H9 (cell line): Measurements from ENCODE around the gene NEUROD6. TPM values are rescaled to one million over a fixed set of nuclear protein-coding genes. Genes with fewer than 3 reads are reported as not detected.

Source experiments
- DNase-seq: peaks from one replicate; pipeline ENCODE4 v3.0.0-alpha.2; 2017
- H2AFZ ChIP-seq: one replicate; pipeline ENCODE4 v1.6.1; 2013; ENCODE audit warnings: mild to moderate bottlenecking, low read length, control low read depth, moderate library complexity
- H2AK5ac ChIP-seq: 2 replicates; pipeline ENCODE4 v1.6.1; 2013; ENCODE audit warnings: low read length, control low read depth, mixed read lengths; ENCODE audit not compliant: insufficient read length
- H2BK120ac ChIP-seq: one replicate; pipeline ENCODE4 v1.6.1; 2013; ENCODE audit warnings: low read depth, mild to moderate bottlenecking, low read length, control low read depth, inconsistent platforms; ENCODE audit not compliant: poor library complexity, severe bottlenecking
- H2BK12ac ChIP-seq: 2 replicates; pipeline ENCODE4 v1.6.1; 2013; ENCODE audit warnings: low read length, control low read depth, mixed read lengths, low read depth; ENCODE audit not compliant: insufficient read length
- H2BK15ac ChIP-seq: 2 replicates; pipeline ENCODE4 v1.6.1; 2013; ENCODE audit warnings: low read depth, low read length, control low read depth
- H2BK20ac ChIP-seq: one replicate; pipeline ENCODE4 v1.6.1; 2013; ENCODE audit warnings: low read depth, mild to moderate bottlenecking, low read length, control low read depth, inconsistent platforms; ENCODE audit not compliant: poor library complexity, severe bottlenecking
- H2BK5ac ChIP-seq: 2 replicates; pipeline ENCODE4 v1.6.1; 2013; ENCODE audit warnings: low read length, control low read depth, mixed read lengths; ENCODE audit not compliant: insufficient read length
- H3K14ac ChIP-seq: 2 replicates; pipeline ENCODE4 v1.6.1; 2013; ENCODE audit warnings: low read length, control low read depth; ENCODE audit not compliant: insufficient read depth
- H3K18ac ChIP-seq: 2 replicates; pipeline ENCODE4 v1.6.1; 2013; ENCODE audit warnings: low read depth, mild to moderate bottlenecking, mixed read lengths, low read length, control low read depth; ENCODE audit not compliant: insufficient read length
- H3K23ac ChIP-seq: 2 replicates; pipeline ENCODE4 v1.6.1; 2013; ENCODE audit warnings: low read length, control low read depth, mixed read lengths, low read depth; ENCODE audit not compliant: insufficient read length
- H3K23me2 ChIP-seq: 2 replicates; pipeline ENCODE4 v1.6.1; 2013; ENCODE audit warnings: low read depth, mild to moderate bottlenecking, mixed read lengths, low read length, control low read depth; ENCODE audit not compliant: insufficient read length, poor library complexity, severe bottlenecking
- H3K27ac ChIP-seq: 2 replicates; pipeline ENCODE4 v1.5.1; 2013; ENCODE audit warnings: low read length, control low read depth, mixed read lengths, low read depth; ENCODE audit not compliant: insufficient read length
- H3K27me3 ChIP-seq: 2 replicates; pipeline ENCODE4 v1.6.1; 2013; ENCODE audit warnings: low read length, control low read depth, inconsistent platforms; ENCODE audit not compliant: insufficient read depth
- H3K4ac ChIP-seq: 2 replicates; pipeline ENCODE4 v1.6.1; 2013; ENCODE audit warnings: low read depth, mild to moderate bottlenecking, control low read depth, inconsistent platforms, low read length, moderate library complexity
- H3K4me1 ChIP-seq: 2 replicates; pipeline ENCODE4 v1.6.1; 2013; ENCODE audit warnings: low read length, control low read depth, inconsistent platforms; ENCODE audit not compliant: insufficient read depth
- H3K4me2 ChIP-seq: 2 replicates; pipeline ENCODE4 v1.6.1; 2013; ENCODE audit warnings: low read length, control low read depth, mixed read lengths; ENCODE audit not compliant: insufficient read length, insufficient read depth
- H3K56ac ChIP-seq: 2 replicates; pipeline ENCODE4 v1.6.1; 2013; ENCODE audit warnings: low read depth, mild to moderate bottlenecking, mixed read lengths, low read length, control low read depth; ENCODE audit not compliant: insufficient read length
- H3K79me1 ChIP-seq: 2 replicates; pipeline ENCODE4 v1.6.1; 2013; ENCODE audit warnings: low read depth, mild to moderate bottlenecking, moderate library complexity, low read length, control low read depth, inconsistent platforms; ENCODE audit not compliant: insufficient read depth, poor library complexity, severe bottlenecking
- H3K79me2 ChIP-seq: 2 replicates; pipeline ENCODE4 v1.6.1; 2013; ENCODE audit warnings: low read length, control low read depth, inconsistent platforms; ENCODE audit not compliant: insufficient read depth
- H3K9ac ChIP-seq: 2 replicates; pipeline ENCODE4 v1.6.1; 2013; ENCODE audit warnings: low read length, control low read depth, mixed read lengths; ENCODE audit not compliant: insufficient read length; ENCODE audit errors: extremely low read depth
- H3K9me3 ChIP-seq: one replicate; pipeline ENCODE4 v1.6.1; 2013; ENCODE audit warnings: low read depth, low read length, inconsistent platforms; ENCODE audit not compliant: control insufficient read depth
- H3T11ph ChIP-seq: one replicate; pipeline ENCODE4 v1.6.1; 2013; ENCODE audit warnings: mild to moderate bottlenecking, low read length, control low read depth, inconsistent platforms
- H4K20me1 ChIP-seq: one replicate; pipeline ENCODE4 v1.6.1; 2013; ENCODE audit not compliant: control insufficient read depth, insufficient read length, insufficient read depth
- H4K5ac ChIP-seq: 2 replicates; pipeline ENCODE4 v1.6.1; 2013; ENCODE audit warnings: low read depth, mild to moderate bottlenecking, mixed read lengths, low read length, control low read depth; ENCODE audit not compliant: insufficient read length
- H4K8ac ChIP-seq: replicated peaks from 2 replicates; pipeline ENCODE4 v1.6.1; 2013; ENCODE audit warnings: low read length, control low read depth, mixed read lengths, low read depth; ENCODE audit not compliant: insufficient read length
- H4K91ac ChIP-seq: 2 replicates; pipeline ENCODE4 v1.6.1; 2013; ENCODE audit warnings: low read depth, mild to moderate bottlenecking, moderate library complexity, mixed read lengths, low read length, control low read depth; ENCODE audit not compliant: insufficient read length
- H3K27ac Mint-ChIP-seq, 3 experiments: 2 replicates in 2 of 3; 3 replicates in 1 of 3; pipeline ENCODE4 v1.8.0; 2020 to 2021; ENCODE audit warnings: mixed read lengths in 3 of 3, mild to moderate bottlenecking in 1 of 3, moderate library complexity in 1 of 3
- H3K27me3 Mint-ChIP-seq: 2 replicates; pipeline ENCODE4 v1.8.0; 2021; ENCODE audit warnings: low read depth, mild to moderate bottlenecking, moderate library complexity, mixed read lengths
- H3K36me3 Mint-ChIP-seq, 3 experiments: 2 replicates in 2 of 3; 3 replicates in 1 of 3; pipeline ENCODE4 v1.8.0; 2020 to 2021; ENCODE audit warnings: low read depth in 3 of 3, mixed read lengths in 3 of 3; ENCODE audit not compliant: insufficient read depth in 1 of 3
- H3K4me1 Mint-ChIP-seq, 2 experiments: 2 replicates each; pipeline ENCODE4 v1.8.0; 2020; ENCODE audit warnings: mixed read lengths in 2 of 2
- H3K4me3 Mint-ChIP-seq, 2 experiments: 2 replicates in 1 of 2; 3 replicates in 1 of 2; pipeline ENCODE4 v1.8.0; 2020 to 2021; ENCODE audit warnings: mild to moderate bottlenecking in 2 of 2, mixed read lengths in 2 of 2, moderate library complexity in 1 of 2
- H3K9me3 Mint-ChIP-seq, 2 experiments: 2 replicates in 1 of 2; 3 replicates in 1 of 2; pipeline ENCODE4 v1.8.0; 2020; ENCODE audit warnings: mild to moderate bottlenecking in 2 of 2, mixed read lengths in 2 of 2, moderate library complexity in 1 of 2
- CTCF ChIP-seq: fragments of 200-600 bp; sonication (generic); conservative IDR thresholded peaks from 3 replicates; pipeline ENCODE4 v1.8.0; 2021; ENCODE audit warnings: antibody characterized with exemption, mild to moderate bottlenecking
- WGBS: extraction: QIAGEN DNeasy Blood & Tissue Kit; methylation state at CpG from one replicate; pipeline ENCODE4 v1.1.7; 2013; ENCODE audit warnings: missing lambda C conversion rate, low lambda C conversion rate, mixed read lengths; ENCODE audit not compliant: insufficient read length; ENCODE audit errors: extremely low coverage; 5-methylcytosine and 5-hydroxymethylcytosine counted together
- total RNA-seq: library from RNA; stranded (reverse); gene quantifications from 2 replicates; pipeline ENCODE4 v1.2.1, GENCODE V29; 2021

Gene NEUROD6
- total RNA-seq, 1 experiment from 2014 or later = not detected

GRCh38 chr7:31308652-31309051 lies 31.9 kb downstream of the NEUROD6 start:
- Mint-ChIP-seq H3K4me3 (no peak overlapping the region), H3K27ac (no peak overlapping the region), H3K36me3 (no peaks in the 10 kb centered on the region), H3K9me3 (no peaks in the 10 kb centered on the region), H3K27me3 (peaks cover 7% of the 10 kb centered on the region), H3K4me1 (peaks cover 11 to 15% of the 10 kb centered on the region in 2 experiments)
- H3K9me3 ChIP-seq = no peaks in the 10 kb centered on the region
- H4K8ac ChIP-seq = no peak overlapping the region
- H2BK15ac ChIP-seq = no peak overlapping the region
- H2AFZ ChIP-seq = no peak overlapping the region
- H3K27ac ChIP-seq = no peak overlapping the region
- no peak overlapping the region for H4K91ac ChIP-seq
- H2AK5ac ChIP-seq = no peak overlapping the region
- H2BK12ac ChIP-seq = no peak overlapping the region
- H3K4me2 ChIP-seq = no peak overlapping the region
- H3K56ac ChIP-seq = no peak overlapping the region
- H3K4me1 ChIP-seq = no peaks in the 10 kb centered on the region
- H3T11ph ChIP-seq = no peak overlapping the region
- H3K9ac ChIP-seq = no peak overlapping the region
- H3K79me1 ChIP-seq = no peaks in the 10 kb centered on the region
- H3K79me2 ChIP-seq = no peaks in the 10 kb centered on the region
- no peak overlapping the region for H3K4ac ChIP-seq
- H3K18ac ChIP-seq = no peak overlapping the region
- no peaks in the 10 kb centered on the region for H4K20me1 ChIP-seq
- no peak overlapping the region for H2BK20ac ChIP-seq
- no peak overlapping the region for H3K23ac ChIP-seq
- H3K14ac ChIP-seq = no peak overlapping the region
- H4K5ac ChIP-seq = no peak overlapping the region
- H2BK120ac ChIP-seq = no peak overlapping the region
- H3K27me3 ChIP-seq = no peaks in the 10 kb centered on the region
- TF ChIP-seq CTCF = no peak
- no peaks in the 10 kb centered on the region for H3K23me2 ChIP-seq
- H2BK5ac ChIP-seq = no peak overlapping the region
- no CpG with 5 or more reads among the region's 5 CpGs for WGBS
- DNase-seq = no peak
